ENCODE measurements around the gene LIMA1.
"Not testable (repeated sequence)": the region's sequence is repeated elsewhere in the genome, so short reads cannot be mapped to it uniquely, and the experiment has no call there.

The LIMA1 gene

GRCh38 chr12:50317203-50317602 lies 33.9 kb upstream of the LIMA1 start:
- Histone ChIP-seq H3K36me3 (replicated peaks; ENCODE audit: insufficient read depth, low read length) (no peaks in the 10 kb centered on the region), H3F3A (ENCODE audit: insufficient read depth, low read length) (no peaks in the 10 kb centered on the region), H3K4me3 (ENCODE audit: low read length) (no peak overlapping the region), H3K4me2 (ENCODE audit: low read depth, low read length) (no peak overlapping the region), H2AFZ (ENCODE audit: low read length) (no peak overlapping the region), H3K9me3 (replicated peaks; ENCODE audit: insufficient read depth, low read length) (no peaks in the 10 kb centered on the region), H3K79me2 (ENCODE audit: low read length) (no peaks in the 10 kb centered on the region), H4K20me1 (ENCODE audit: insufficient read depth, low read length) (no peaks in the 10 kb centered on the region), H3K27ac (ENCODE audit: low read length) (no peak overlapping the region), H3K4me1 (ENCODE audit: low read length) (no peaks in the 10 kb centered on the region), H3K9ac (ENCODE audit: low read length) (no peak overlapping the region), H3K27me3 (replicated peaks; ENCODE audit: insufficient read depth, low read length) (no peaks in the 10 kb centered on the region), H3K9me2 (replicated peaks; ENCODE audit: insufficient read depth, low read length) (no peaks in the 10 kb centered on the region)
- TF ChIP-seq EZH2 (optimal IDR thresholded peaks at IDR 0.05; ENCODE audit: low read depth, low read length) (no peak), CTCF (IDR thresholded peaks at IDR 0.05; ENCODE audit: low read length) (no peak), EZH2phosphoT487 (IDR thresholded peaks at IDR 0.05; ENCODE audit: low read length) (no peak)
- DNase-seq = no peak

- no peak for TF ChIP-seq CTCF (IDR thresholded peaks at IDR 0.05; ENCODE audit: low read length)
- TF ChIP-seq EZH2 (optimal IDR thresholded peaks at IDR 0.05; ENCODE audit: low read depth, low read length) = no peak
- no peak for TF ChIP-seq EZH2phosphoT487 (IDR thresholded peaks at IDR 0.05; ENCODE audit: low read length)
- DNase-seq = no peak
- H3K4me3 ChIP-seq (ENCODE audit: low read length) = no peak overlapping the region
- no peaks in the 10 kb centered on the region for H3K9me3 ChIP-seq (replicated peaks; ENCODE audit: insufficient read depth, low read length)
- H3K9ac ChIP-seq (ENCODE audit: low read length) = no peak overlapping the region
- H2AFZ ChIP-seq (ENCODE audit: low read length) = no peak overlapping the region
- no peaks in the 10 kb centered on the region for H3K27me3 ChIP-seq (replicated peaks; ENCODE audit: insufficient read depth, low read length)
- no peaks in the 10 kb centered on the region for H3K79me2 ChIP-seq (ENCODE audit: low read length)
- no peaks in the 10 kb centered on the region for H3K9me2 ChIP-seq (replicated peaks; ENCODE audit: insufficient read depth, low read length)
- H3K4me1 ChIP-seq (ENCODE audit: low read length) = no peaks in the 10 kb centered on the region
- no peaks in the 10 kb centered on the region for H4K20me1 ChIP-seq (ENCODE audit: insufficient read depth, low read length)
- no peak overlapping the region for H3K27ac ChIP-seq (ENCODE audit: low read length)
- H3K36me3 ChIP-seq (replicated peaks; ENCODE audit: insufficient read depth, low read length) = no peaks in the 10 kb centered on the region
- H3F3A ChIP-seq (ENCODE audit: insufficient read depth, low read length) = no peaks in the 10 kb centered on the region
- H3K4me2 ChIP-seq (ENCODE audit: low read depth, low read length) = no peak overlapping the region
These were observed 32.5 kb upstream of the LIMA1 start for GRCh38 chr12:50315803-50316202.

DNA sequence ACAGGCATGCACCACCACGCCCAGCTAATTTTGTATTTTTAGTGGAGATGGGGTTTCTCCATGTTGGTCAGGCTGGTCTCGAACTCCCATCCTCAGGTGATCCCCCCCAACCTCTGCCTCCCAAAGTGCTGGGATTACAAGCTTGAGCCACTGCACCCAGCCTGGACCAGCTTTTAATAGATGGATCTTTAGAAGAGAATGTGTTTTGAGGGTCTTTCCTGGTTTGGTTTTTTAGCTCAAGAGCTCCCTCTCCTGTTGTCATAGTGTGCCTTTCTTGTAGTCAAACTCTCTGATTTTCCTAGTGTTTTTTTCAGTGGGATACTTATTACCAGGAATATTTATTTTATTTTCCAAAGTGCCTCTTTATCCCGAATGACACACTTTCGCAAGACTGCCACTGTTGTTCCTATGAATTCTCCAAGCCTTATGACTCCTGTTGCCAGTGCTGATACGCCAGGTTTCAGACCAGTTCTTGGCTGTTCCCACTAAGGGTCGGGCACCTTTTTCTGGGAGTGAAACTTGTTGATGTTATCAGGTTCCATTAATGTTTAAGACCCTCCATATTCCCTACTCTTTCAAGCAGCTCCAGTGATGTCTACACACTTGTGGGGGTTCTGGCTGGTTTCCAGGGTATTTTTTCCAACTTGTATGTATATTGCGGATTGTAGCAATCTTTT lies 31.5 kb upstream of the LIMA1 start:
- Histone ChIP-seq H3K36me3 (replicated peaks; ENCODE audit: insufficient read depth, low read length) (no peaks in the 10 kb centered on the region), H3K4me1 (ENCODE audit: low read length) (no peaks in the 10 kb centered on the region), H3K4me3 (ENCODE audit: low read length) (no peak overlapping the region), H3K9me3 (replicated peaks; ENCODE audit: insufficient read depth, low read length) (no peaks in the 10 kb centered on the region), H3K9ac (ENCODE audit: low read length) (no peak overlapping the region), H4K20me1 (ENCODE audit: insufficient read depth, low read length) (no peaks in the 10 kb centered on the region), H3F3A (ENCODE audit: insufficient read depth, low read length) (no peaks in the 10 kb centered on the region), H3K27me3 (replicated peaks; ENCODE audit: insufficient read depth, low read length) (no peaks in the 10 kb centered on the region), H3K27ac (ENCODE audit: low read length) (no peak overlapping the region), H3K79me2 (ENCODE audit: low read length) (no peaks in the 10 kb centered on the region), H3K9me2 (replicated peaks; ENCODE audit: insufficient read depth, low read length) (no peaks in the 10 kb centered on the region), H3K4me2 (ENCODE audit: low read depth, low read length) (no peak overlapping the region), H2AFZ (ENCODE audit: low read length) (no peak overlapping the region)
- no peak for DNase-seq
- TF ChIP-seq EZH2phosphoT487 (IDR thresholded peaks at IDR 0.05; ENCODE audit: low read length) (no peak), CTCF (IDR thresholded peaks at IDR 0.05; ENCODE audit: low read length) (peak; percentile 26; the same call in 1 of the 2 replicates)

DNA sequence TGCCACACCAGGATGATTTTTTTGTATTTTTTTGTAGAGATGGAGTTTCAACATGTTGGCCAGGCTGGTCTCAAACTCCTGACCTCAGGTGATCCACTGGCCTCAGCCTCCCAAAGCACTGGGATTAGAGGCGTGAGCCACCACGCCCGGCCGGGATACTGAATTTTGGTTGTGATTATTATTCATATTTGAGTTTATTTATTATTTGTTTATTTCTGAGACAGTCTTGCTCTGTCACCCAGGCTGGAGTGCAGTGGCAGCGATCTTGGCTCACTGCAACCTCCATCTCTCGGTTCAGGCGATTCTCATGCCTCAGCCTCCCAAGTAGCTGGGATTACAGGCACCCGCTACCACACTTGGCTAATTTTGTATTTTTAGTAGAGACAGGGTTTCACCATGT lies 30.7 kb upstream of the LIMA1 start:
- H3K9me3 ChIP-seq (replicated peaks; ENCODE audit: insufficient read depth, low read length); H3K9me2 ChIP-seq (replicated peaks; ENCODE audit: insufficient read depth, low read length); H3K27me3 ChIP-seq (replicated peaks; ENCODE audit: insufficient read depth, low read length); H3K36me3 ChIP-seq (replicated peaks; ENCODE audit: insufficient read depth, low read length); H3K9ac ChIP-seq (ENCODE audit: low read length); H3K4me2 ChIP-seq (ENCODE audit: low read depth, low read length); H3K79me2 ChIP-seq (ENCODE audit: low read length); DNase-seq; H3K27ac ChIP-seq (ENCODE audit: low read length); H3F3A ChIP-seq (ENCODE audit: insufficient read depth, low read length); H2AFZ ChIP-seq (ENCODE audit: low read length); H3K4me3 ChIP-seq (ENCODE audit: low read length); H3K4me1 ChIP-seq (ENCODE audit: low read length); H4K20me1 ChIP-seq (ENCODE audit: insufficient read depth, low read length): not testable (repeated sequence)

Measured in MM.1S (cell line).